IMR-90 (cell line): ENCODE data around the gene COL9A3. TPM values are rescaled to one million over a fixed set of nuclear protein-coding genes. Genes with fewer than 3 reads are reported as not detected.

Source experiments
- ATAC-seq: fragments of 200-7000 bp; cut with Tn5 transposase; 2 replicates; pipeline ENCODE4 v1.9.1; 2020; ENCODE audit warnings: low read depth, mild to moderate bottlenecking, moderate library complexity
- BruUV-seq: library from RNA; stranded (reverse); fragments of 400-500 nt; replicated peaks from 2 replicates; lab custom pipeline; 2021; lab: Mats Ljungman, UMichigan
- CTCF ChIA-PET: fragments of 300-600 bp; formaldehyde crosslinking; extraction: SDS; loops from one replicate; lab custom pipeline; 2021; ENCODE audit warnings: antibody characterized with exemption; lab: Yijun Ruan, JAX
- POLR2A ChIA-PET: fragments of 300-600 bp; sonication (Branson Sonifier 250); formaldehyde crosslinking; loops from one replicate; lab custom pipeline; 2022; ENCODE audit warnings: antibody characterized with exemption; ENCODE audit not compliant: unreplicated experiment; lab: Charles Lee
- DNase-seq: peaks from one replicate; pipeline ENCODE4 v3.0.0; 2013
- H2AFZ ChIP-seq: replicated peaks from 2 replicates; pipeline ENCODE3; 2013; ENCODE audit warnings: low read length, mild to moderate bottlenecking; ENCODE audit not compliant: poor library complexity
- H2AK5ac ChIP-seq: 2 replicates; pipeline ENCODE4 v1.6.1; 2013; ENCODE audit warnings: low read depth, low read length, inconsistent platforms
- H2AK9ac ChIP-seq: replicated peaks from 2 replicates; pipeline ENCODE3; 2013; ENCODE audit warnings: mild to moderate bottlenecking, low read depth, low read length, moderate library complexity; ENCODE audit not compliant: poor library complexity
- H2BK120ac ChIP-seq: 2 replicates; pipeline ENCODE4 v1.6.1; 2013; ENCODE audit warnings: low read depth, low read length, inconsistent platforms
- H2BK15ac ChIP-seq: 3 replicates; pipeline ENCODE4 v1.6.1; 2013; ENCODE audit warnings: low read depth, low read length, inconsistent platforms
- H2BK20ac ChIP-seq: 2 replicates; pipeline ENCODE4 v1.6.1; 2013; ENCODE audit warnings: low read depth, mild to moderate bottlenecking, inconsistent platforms, low read length, moderate library complexity
- H2BK5ac ChIP-seq: 2 replicates; pipeline ENCODE4 v1.6.1; 2013; ENCODE audit warnings: mild to moderate bottlenecking, low read depth, low read length, inconsistent platforms; ENCODE audit not compliant: poor library complexity, severe bottlenecking
- H3K14ac ChIP-seq: replicated peaks from 2 replicates; pipeline ENCODE4 v1.6.1; 2013; ENCODE audit warnings: low read depth, low read length, inconsistent platforms
- H3K18ac ChIP-seq: 2 replicates; pipeline ENCODE4 v1.6.1; 2013; ENCODE audit warnings: low read depth, low read length, control low read depth
- H3K23ac ChIP-seq: 2 replicates; pipeline ENCODE4 v1.6.1; 2013; ENCODE audit warnings: low read depth, low read length, inconsistent platforms
- H3K27ac ChIP-seq: 2 replicates; pipeline ENCODE4 v1.5.1; 2013; ENCODE audit warnings: mild to moderate bottlenecking, control low read depth, low read length; ENCODE audit not compliant: insufficient read depth
- H3K27me3 ChIP-seq: 2 replicates; pipeline ENCODE4 v1.6.1; 2013; ENCODE audit warnings: low read length; ENCODE audit not compliant: control insufficient read depth, insufficient read depth
- H3K36me3 ChIP-seq: 2 replicates; pipeline ENCODE4 v1.6.1; 2013; ENCODE audit warnings: low read length, mixed read lengths; ENCODE audit not compliant: control insufficient read depth, insufficient read depth
- H3K4ac ChIP-seq: 2 replicates; pipeline ENCODE4 v1.6.1; 2013; ENCODE audit warnings: low read depth, low read length, inconsistent platforms
- H3K4me1 ChIP-seq: 2 replicates; pipeline ENCODE4 v1.6.1; 2013; ENCODE audit warnings: low read length, mixed read lengths; ENCODE audit not compliant: control insufficient read depth, insufficient read depth
- H3K4me2 ChIP-seq: 2 replicates; pipeline ENCODE4 v1.6.1; 2013; ENCODE audit warnings: low read depth, mild to moderate bottlenecking, control low read depth, low read length, moderate library complexity
- H3K4me3 ChIP-seq: 2 replicates; pipeline ENCODE4 v1.5.1; 2013; ENCODE audit warnings: low read depth, mild to moderate bottlenecking, control low read depth, low read length, moderate library complexity; ENCODE audit not compliant: insufficient read depth
- H3K56ac ChIP-seq: 2 replicates; pipeline ENCODE4 v1.6.1; 2013; ENCODE audit warnings: low read length, inconsistent platforms; ENCODE audit not compliant: insufficient read depth; ENCODE audit errors: extremely low read depth
- H3K79me1 ChIP-seq, 2 experiments: 2 replicates each; pipeline ENCODE4 v1.6.1; 2013; ENCODE audit warnings: low read length in 2 of 2, inconsistent platforms in 1 of 2, low read depth in 1 of 2
- H3K9ac ChIP-seq: 2 replicates; pipeline ENCODE4 v1.6.1; 2013; ENCODE audit warnings: low read depth, low read length, control low read depth
- H3K9me1 ChIP-seq: 2 replicates; pipeline ENCODE4 v1.6.1; 2013; ENCODE audit warnings: low read length, inconsistent platforms; ENCODE audit not compliant: insufficient read depth
- H3K9me3 ChIP-seq: 2 replicates; pipeline ENCODE4 v1.6.1; 2013; ENCODE audit warnings: low read length; ENCODE audit not compliant: control insufficient read depth, insufficient read depth
- H4K20me1 ChIP-seq: 2 replicates; pipeline ENCODE4 v1.6.1; 2013; ENCODE audit warnings: low read length, inconsistent platforms; ENCODE audit not compliant: insufficient read depth
- H4K5ac ChIP-seq: 2 replicates; pipeline ENCODE4 v1.6.1; 2013; ENCODE audit warnings: mild to moderate bottlenecking, low read depth, low read length, control low read depth
- H4K8ac ChIP-seq, 2 experiments: 2 replicates each; pipeline ENCODE4 v1.6.1; 2013; ENCODE audit warnings: low read depth in 2 of 2, low read length in 2 of 2, control low read depth in 1 of 2, inconsistent platforms in 1 of 2
- H4K91ac ChIP-seq: 2 replicates; pipeline ENCODE4 v1.6.1; 2013; ENCODE audit warnings: low read depth, low read length, inconsistent platforms; ENCODE audit not compliant: insufficient read depth
- CEBPB ChIP-seq: IDR thresholded peaks from 2 replicates; pipeline ENCODE4 v1.6.1; 2012; ENCODE audit warnings: low read depth, low read length, improper control_type of control experiment
- RCOR1 ChIP-seq: IDR thresholded peaks from 2 replicates; pipeline ENCODE4 v1.6.1; 2012; ENCODE audit warnings: mild to moderate bottlenecking, low read length, improper control_type of control experiment; ENCODE audit not compliant: insufficient replicate concordance
- RFX5 ChIP-seq: IDR thresholded peaks from 2 replicates; pipeline ENCODE4 v1.8.0; 2012; ENCODE audit warnings: low read depth, mild to moderate bottlenecking, low read length, moderate library complexity
- SMC3 ChIP-seq: fragments of 150-350 bp; IDR thresholded peaks from 2 replicates; pipeline ENCODE4 v1.6.1; 2016; ENCODE audit warnings: low read depth, mild to moderate bottlenecking, antibody characterized with exemption, low read length, moderate library complexity
- WGBS, 2 experiments: methylation state at CpG; one replicate each; pipeline versions ENCODE4 v1.1.5 to v1.1.7; 2013; ENCODE audit warnings: missing lambda C conversion rate in 2 of 2; ENCODE audit not compliant: insufficient read length in 1 of 2; ENCODE audit errors: extremely low coverage in 2 of 2; 5-methylcytosine and 5-hydroxymethylcytosine counted together
- dilution Hi-C: fragments of 300-500 bp; cut with HindIII; formaldehyde crosslinking; loops from one replicate; pipeline ENCODE4 v1.14.3; 2018; ENCODE audit warnings: low sequenced_read_pairs; ENCODE audit not compliant: unreplicated experiment
- in situ Hi-C: fragments of 300-500 bp; cut with MboI; formaldehyde crosslinking; loops from 3 replicates; pipeline ENCODE4 v1.14.3; 2019; ENCODE audit warnings: low sequenced_read_pairs, inconsistent platforms, mixed read lengths
- intact Hi-C: fragments of 100-400 bp; cut with micrococcal nuclease; formaldehyde crosslinking; loops from 2 replicates; pipeline ENCODE4 v1.10.0; 2022
- polyA plus RNA-seq, 3 experiments: library from polyadenylated mRNA; depleted of rRNA; stranded (reverse); fragments of >200 nt; gene quantifications; 2 replicates each; pipeline ENCODE4 v1.2.3, GENCODE V29; 2012; ENCODE audit warnings: low replicate concordance in 1 of 3
- total RNA-seq: library from RNA; depleted of rRNA; stranded (reverse); fragments of >200 nt; gene quantifications from 2 replicates; pipeline ENCODE4 v1.2.3, GENCODE V29; 2012
- TF ChIP-seq, protein P1 (sequence below): conservative IDR thresholded peaks from 2 replicates; pipeline ENCODE4 v1.5.1; 2012; ENCODE audit warnings: mild to moderate bottlenecking, low read depth, low read length, improper control_type of control experiment

The COL9A3 gene
- total and polyA plus RNA-seq, 2 of the 4 experiments (the other 2 are of a cell fraction) = 0.36 to 1.4 TPM

DNA sequence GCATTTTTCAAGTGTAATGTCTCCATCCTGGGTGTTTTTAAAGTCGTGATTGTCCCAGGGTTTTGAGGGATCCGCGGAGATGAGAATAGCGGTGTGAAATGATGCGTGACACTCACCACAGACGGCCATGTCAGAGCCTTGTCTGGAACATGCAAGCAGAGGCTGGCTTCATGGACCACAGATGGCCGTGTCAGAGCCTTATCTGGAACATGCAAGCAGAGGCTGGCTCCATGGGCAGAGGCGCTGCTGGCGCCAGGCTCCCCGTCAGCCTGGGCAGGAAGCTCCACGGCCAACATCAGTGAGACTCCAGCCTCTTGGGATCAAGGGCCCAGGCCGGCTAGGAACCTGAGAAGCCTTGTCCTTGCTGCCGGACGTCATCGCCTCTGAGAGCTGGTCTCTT, 28.2 kb upstream of the COL9A3 start:
- WGBS, 2 experiments = 61% methylated on average over 11 of the region's 15 CpGs; no CpG with 5 or more reads in 1 of the 2 experiments
- DNase-seq = no peak
- ChIA-PET CTCF (interaction anchor here (1.5 kb wide), 1 partner anchor 85 kb away, joined by 5 read pairs; no protein-coding TSS in a partner anchor), POLR2A (no interaction called here)
- Histone ChIP-seq H3K9me3 (no peaks in the 10 kb centered on the region), H3K4me2 (no peak overlapping the region), H3K4me1 (peaks cover 15% of the 10 kb centered on the region), H2BK20ac (no peak overlapping the region), H2BK120ac (no peak overlapping the region), H3K27ac (no peak overlapping the region), H3K9me1 (peaks cover 14% of the 10 kb centered on the region), H3K36me3 (no peaks in the 10 kb centered on the region), H3K4ac (no peak overlapping the region), H4K8ac (no peak overlapping the region), H3K4me3 (no peak overlapping the region), H3K18ac (no peak overlapping the region), H2AFZ (no peak overlapping the region), H2AK9ac (no peak overlapping the region), H2BK5ac (no peak overlapping the region), H3K79me1 (peaks cover 0 to 2% of the 10 kb centered on the region in 2 experiments; a peak in 1 of 4 replicates), H3K14ac (no peak overlapping the region), H4K20me1 (0 out of 2 replicates have a peak, but pooled peaks cover 6% of the 10 kb centered on the region), H3K27me3 (peaks cover 2% of the 10 kb centered on the region; the same call in 1 of the 2 replicates), H4K5ac (no peak overlapping the region), H2AK5ac (no peak overlapping the region), H3K23ac (no peak overlapping the region), H3K9ac (no peak overlapping the region), H2BK15ac (no peak overlapping the region), H3K56ac (no peak overlapping the region), H4K91ac (no peak overlapping the region)
- ATAC-seq = no peak
- intact Hi-C loops = no loop called here
- no peak for TF ChIP-seq RCOR1
- no peak for TF ChIP-seq RFX5
- TF ChIP-seq, protein P1, sequence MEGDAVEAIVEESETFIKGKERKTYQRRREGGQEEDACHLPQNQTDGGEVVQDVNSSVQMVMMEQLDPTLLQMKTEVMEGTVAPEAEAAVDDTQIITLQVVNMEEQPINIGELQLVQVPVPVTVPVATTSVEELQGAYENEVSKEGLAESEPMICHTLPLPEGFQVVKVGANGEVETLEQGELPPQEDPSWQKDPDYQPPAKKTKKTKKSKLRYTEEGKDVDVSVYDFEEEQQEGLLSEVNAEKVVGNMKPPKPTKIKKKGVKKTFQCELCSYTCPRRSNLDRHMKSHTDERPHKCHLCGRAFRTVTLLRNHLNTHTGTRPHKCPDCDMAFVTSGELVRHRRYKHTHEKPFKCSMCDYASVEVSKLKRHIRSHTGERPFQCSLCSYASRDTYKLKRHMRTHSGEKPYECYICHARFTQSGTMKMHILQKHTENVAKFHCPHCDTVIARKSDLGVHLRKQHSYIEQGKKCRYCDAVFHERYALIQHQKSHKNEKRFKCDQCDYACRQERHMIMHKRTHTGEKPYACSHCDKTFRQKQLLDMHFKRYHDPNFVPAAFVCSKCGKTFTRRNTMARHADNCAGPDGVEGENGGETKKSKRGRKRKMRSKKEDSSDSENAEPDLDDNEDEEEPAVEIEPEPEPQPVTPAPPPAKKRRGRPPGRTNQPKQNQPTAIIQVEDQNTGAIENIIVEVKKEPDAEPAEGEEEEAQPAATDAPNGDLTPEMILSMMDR = no peak
- no peak for TF ChIP-seq CEBPB
- no peak for TF ChIP-seq SMC3
- BruUV-seq = no TSS peak
- in situ Hi-C loops = no loop called here
- dilution Hi-C loops = no loop called here
